A549 treated with AZD9567 at 1 μM for 4 hours (cell line): Measurements from ENCODE around the gene CXCL1. TPM values are rescaled to one million over a fixed set of nuclear protein-coding genes. Genes with fewer than 3 reads are reported as not detected.

ENCODE experiments used
- total RNA-seq: library from RNA; stranded (reverse); fragments of 200-300 nt; extraction: Qiagen RNA extraction; gene quantifications from 5 replicates; pipeline ENCODE4 v1.2.3, GENCODE V29; 2022; ENCODE audit not compliant: insufficient read depth

CXCL1 gene
- 5.4 to 10.7 TPM (median 7.6 TPM) in 5 replicates for total RNA-seq

DNA sequence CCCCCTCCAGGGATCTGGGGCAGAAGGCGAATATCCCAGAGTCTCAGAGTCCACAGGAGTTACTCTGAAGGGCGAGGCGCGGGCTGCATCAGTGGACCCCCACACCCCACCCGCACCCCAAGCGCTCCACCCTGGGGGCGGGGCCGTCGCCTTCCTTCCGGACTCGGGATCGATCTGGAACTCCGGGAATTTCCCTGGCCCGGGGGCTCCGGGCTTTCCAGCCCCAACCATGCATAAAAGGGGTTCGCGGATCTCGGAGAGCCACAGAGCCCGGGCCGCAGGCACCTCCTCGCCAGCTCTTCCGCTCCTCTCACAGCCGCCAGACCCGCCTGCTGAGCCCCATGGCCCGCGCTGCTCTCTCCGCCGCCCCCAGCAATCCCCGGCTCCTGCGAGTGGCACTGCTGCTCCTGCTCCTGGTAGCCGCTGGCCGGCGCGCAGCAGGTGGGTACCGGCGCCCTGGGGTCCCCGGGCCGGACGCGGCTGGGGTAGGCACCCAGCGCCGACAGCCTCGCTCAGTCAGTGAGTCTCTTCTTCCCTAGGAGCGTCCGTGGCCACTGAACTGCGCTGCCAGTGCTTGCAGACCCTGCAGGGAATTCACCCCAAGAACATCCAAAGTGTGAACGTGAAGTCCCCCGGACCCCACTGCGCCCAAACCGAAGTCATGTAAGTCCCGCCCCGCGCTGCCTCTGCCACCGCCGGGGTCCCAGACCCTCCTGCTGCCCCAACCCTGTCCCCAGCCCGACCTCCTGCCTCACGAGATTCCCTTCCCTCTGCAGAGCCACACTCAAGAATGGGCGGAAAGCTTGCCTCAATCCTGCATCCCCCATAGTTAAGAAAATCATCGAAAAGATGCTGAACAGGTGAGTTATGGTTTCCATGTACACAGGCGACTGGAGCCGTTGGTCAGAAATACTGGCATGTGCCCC is at the start of gene CXCL1:
Gene CXCL1 (plus strand): TSS at position 264 of the 926 bp plus-strand sequence. CDS start 78 bp downstream, at position 342.

DNA sequence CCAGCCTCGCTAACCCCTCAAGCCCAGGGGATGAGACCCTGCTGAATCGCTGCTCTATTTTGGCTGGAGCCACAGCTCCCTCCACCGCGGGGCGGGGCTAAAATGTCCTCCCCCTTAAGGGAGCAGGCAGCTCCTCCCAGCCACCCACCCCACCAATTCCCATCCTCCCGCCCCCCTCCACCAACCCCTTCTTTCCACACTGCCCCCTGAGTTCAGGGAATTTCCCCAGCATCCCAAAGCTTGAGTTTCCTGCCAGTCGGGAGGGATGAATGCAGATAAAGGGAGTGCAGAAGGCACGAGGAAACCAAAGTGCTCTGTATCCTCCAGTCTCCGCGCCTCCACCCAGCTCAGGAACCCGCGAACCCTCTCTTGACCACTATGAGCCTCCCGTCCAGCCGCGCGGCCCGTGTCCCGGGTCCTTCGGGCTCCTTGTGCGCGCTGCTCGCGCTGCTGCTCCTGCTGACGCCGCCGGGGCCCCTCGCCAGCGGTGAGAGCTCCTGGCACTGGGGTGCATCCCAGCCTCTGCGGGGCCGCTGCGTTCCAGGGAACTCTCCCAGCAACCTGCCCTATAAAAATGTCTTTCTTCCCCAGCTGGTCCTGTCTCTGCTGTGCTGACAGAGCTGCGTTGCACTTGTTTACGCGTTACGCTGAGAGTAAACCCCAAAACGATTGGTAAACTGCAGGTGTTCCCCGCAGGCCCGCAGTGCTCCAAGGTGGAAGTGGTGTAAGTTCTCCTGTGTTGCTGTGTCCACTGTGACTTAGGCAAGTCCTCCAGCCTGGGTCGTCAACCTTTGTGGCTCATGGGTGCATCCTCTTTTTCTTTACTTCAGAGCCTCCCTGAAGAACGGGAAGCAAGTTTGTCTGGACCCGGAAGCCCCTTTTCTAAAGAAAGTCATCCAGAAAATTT is 32.6 kb upstream of the CXCL1 start, which contains the start of gene CXCL6:
Gene CXCL6 (plus strand): TSS at position 306 of the 907 bp plus-strand sequence. CDS start 73 bp downstream, at position 379.

GRCh38 chr4:73853246-73853704 is 15.9 kb upstream of the CXCL1 start, which contains the start of gene PF4V1:
Gene PF4V1, plus strand, starts transcription at chr4:73853296. Its CDS starts 67 bp downstream, at chr4:73853363.

Other genes starting within 250 kb of the CXCL1 start
- gene RASSF6, start 249.0 kb upstream of the CXCL1 start, total RNA-seq: 0.46 to 0.72 TPM (median 0.56 TPM) in 5 replicates
- 3.2 to 10.9 TPM (median 5.8 TPM) in 5 replicates for gene CXCL8, start 128.8 kb upstream of the CXCL1 start, total RNA-seq
- gene CXCL6, start 32.7 kb upstream of the CXCL1 start, total RNA-seq: not detected in 5 replicates
- gene PF4V1, start 16.1 kb upstream of the CXCL1 start, total RNA-seq: not detected in 5 replicates
- gene PF4, start 112.6 kb downstream of the CXCL1 start, total RNA-seq: 0.57 to 1.2 TPM (median 0.65 TPM) in 4 of 5 replicates, not detected in the other
- gene PPBP, start 118.8 kb downstream of the CXCL1 start, total RNA-seq: 0.13 to 0.37 TPM (median 0.16 TPM) in 3 of 5 replicates, not detected in the others
- gene CXCL5, start 129.3 kb downstream of the CXCL1 start, total RNA-seq: 29.6 to 47.3 TPM (median 37.0 TPM) in 5 replicates
- 3.6 to 6.2 TPM (median 4.5 TPM) in 5 replicates for gene CXCL3, start 169.3 kb downstream of the CXCL1 start, total RNA-seq
- gene CXCL2, start 229.8 kb downstream of the CXCL1 start, total RNA-seq: 10.6 to 14.1 TPM (median 11.8 TPM) in 5 replicates